Measurements from ENCODE around the gene LRRC59.
A peak's percentile ranks its signal among the peaks of the same experiment; 100 is the strongest.

LRRC59 gene

DNA sequence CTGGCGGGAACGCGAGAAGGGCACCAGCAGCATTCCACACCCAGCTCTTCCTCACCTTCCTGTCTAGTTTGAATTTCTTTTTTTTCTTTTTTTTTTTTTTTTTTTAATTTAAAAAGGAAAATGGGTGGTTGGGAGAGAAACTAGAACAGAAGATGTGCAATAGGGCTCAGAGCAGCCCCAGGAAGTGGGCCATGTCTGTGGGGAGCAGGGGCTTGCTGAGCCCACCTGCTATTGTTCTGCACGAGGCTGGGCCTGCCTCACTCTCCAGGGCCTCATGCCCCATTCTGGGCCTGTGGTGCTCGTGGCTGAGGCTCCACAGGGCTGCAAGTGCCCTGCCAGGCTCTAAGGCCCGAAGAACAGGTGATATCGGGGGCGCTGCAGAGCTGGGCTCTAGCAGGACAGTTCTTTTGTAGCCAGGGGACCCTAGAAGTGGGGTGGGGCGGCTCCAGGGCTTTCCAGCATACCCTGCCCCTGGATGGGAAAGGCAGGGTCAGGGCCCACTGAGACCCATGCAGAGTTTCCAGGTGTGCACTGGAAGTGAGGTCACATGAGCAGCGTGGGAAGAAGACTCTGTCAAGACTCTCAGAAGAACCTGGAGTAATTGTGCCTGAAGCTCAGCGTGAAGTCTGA is 36.7 kb downstream of the LRRC59 start:
- DNase-seq = no peak

DNA sequence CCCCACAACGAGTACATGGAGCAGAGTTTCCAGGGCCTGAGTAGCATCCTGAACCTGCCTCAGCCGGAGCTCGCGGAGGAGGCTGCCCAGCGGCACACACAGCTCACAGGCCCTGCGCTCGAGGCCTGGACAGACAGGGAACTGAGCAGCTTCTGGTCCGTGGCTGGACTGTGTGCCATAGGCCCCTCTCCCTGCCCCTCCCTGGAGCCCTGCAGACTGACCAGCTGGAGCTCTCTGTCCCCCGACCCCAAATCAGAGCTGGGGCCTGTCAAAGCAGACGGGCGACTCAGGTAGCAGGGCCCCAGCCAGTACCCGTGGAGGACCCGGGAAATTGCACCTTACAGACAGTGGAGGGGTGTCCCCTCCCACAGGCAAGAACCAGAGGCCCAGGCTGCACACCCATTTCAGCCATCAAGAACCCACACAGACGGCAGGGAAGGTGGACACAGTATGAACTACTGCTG is 37.3 kb downstream of the LRRC59 start:
- DNase-seq = no peak

DNA sequence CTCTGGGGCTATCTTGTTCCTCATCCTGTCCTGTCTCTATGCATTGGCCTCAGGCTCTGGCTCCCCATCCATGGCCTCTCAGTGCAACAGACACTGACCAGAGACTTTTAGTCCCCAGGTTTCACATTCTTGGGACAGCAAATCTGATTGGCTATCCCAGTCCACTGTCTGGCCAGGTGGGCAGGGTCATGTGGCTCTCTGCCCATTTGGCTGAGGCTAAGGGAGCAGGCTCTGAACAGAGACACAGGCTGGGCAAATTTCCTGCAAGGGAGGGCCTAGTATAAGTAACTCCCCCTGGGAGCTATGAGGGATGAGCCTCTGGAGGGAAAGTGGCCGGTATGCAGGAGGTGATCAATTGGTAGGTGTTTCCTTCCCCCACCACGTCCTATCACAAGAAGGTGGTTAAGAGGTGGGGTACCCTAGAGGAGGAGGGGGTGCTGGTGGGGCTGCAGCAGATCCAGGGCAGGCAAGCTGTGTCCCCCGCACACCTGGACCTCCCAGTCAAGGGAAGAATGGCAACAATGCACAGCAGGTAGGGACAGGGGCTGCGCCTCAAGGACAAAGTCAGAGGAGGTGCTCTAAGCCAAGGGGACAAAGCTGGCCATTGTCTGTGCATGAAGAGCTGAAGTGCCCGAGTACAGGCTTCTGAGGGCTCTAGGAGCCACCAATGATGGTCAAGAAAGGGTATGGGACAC is 38.2 kb downstream of the LRRC59 start:
- no peak for DNase-seq

DNA sequence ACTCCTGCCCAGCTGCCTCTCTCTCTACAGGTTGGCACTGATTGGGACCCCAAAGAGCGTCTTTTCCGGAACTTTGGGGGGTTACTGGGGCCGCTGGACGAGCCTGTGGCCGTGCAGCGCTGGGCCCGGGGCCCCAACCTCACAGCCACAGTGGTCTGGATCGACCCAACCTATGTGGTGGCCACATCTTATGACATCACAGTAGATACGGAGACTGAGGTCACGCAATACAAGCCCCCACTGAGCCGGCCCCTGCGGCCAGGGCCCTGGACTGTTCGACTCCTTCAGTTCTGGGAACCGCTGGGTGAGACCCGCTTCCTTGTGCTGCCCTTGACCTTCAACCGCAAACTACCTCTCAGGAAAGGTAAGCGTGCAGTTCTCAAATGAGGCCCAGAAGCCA is 39.1 kb downstream of the LRRC59 start:
- no peak for DNase-seq

DNA sequence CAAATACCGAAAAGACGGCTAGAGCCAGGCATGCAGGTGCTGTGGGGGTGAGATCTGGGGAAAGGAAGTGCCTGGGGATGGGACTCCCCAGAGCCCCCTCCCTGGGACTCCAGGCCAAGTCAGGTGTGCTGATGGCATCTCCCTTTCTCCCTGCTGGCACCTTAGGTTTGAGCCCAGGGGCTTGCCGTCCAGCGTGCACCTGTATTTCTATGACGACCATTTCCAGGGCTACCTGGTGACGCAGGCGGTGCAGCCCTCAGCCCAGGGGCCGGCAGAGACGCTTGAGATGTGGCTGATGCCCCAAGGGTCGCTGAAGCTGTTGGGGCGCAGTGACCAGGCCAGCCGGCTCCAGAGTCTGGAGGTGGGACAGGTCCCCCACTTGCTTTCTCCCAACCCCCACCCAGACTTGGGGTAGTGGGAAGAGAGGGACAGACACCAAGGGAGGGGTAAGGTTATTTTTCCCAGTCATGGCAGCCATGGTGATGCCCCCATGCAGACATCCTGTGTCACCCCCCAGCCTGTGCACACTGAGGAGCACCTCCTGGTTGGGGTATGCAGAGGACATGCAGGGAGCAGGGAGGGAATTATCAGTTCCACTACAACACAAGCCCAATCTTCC is 40.3 kb downstream of the LRRC59 start:
- no peak for DNase-seq

DNA sequence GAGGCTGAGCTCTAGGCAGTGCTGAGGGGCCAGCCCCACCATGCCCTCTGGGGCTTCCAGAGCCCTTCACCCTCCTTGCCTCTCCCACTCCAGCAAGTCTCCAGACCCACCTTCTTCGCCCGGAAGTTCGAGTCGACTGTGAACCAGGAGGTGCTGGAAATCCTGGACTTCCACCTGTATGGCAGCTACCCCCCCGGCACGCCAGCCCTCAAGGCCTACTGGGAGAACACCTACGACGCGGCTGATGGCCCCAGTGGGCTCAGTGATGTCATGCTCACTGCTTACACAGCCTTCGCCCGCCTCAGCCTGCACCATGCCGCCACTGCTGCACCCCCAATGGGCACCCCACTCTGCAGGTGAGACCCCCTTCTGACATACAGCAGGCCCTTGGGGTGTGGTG is 40.9 kb downstream of the LRRC59 start:
- no peak for DNase-seq

DNA sequence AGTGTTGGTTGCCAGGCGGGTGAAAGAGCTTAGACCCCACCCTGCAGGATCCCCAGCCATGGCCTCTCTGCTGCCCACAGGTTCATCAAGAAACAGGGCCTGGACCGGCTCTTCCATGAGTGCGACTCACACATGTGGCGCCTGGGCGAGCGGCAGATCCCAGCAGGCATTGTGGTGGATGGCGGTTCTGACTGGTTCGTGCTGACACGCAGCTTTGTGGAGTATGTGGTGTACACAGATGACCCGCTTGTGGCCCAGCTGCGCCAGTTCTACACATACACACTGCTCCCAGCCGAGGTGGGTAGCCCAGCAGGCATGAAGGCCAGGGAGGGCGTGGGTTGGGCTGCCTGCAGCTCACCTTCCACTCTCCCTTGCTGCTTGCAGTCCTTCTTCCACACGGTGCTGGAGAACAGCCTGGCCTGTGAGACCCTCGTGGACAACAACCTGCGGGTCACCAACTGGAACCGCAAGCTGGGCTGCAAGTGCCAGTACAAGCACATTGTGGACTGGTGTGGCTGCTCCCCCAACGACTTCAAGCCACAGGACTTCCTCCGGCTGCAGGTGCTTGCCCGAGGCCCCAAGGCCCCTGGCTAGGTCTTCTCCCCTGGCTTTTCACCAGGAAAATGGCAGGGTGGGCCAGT is 41.5 kb downstream of the LRRC59 start:
- DNase-seq = no peak

DNA sequence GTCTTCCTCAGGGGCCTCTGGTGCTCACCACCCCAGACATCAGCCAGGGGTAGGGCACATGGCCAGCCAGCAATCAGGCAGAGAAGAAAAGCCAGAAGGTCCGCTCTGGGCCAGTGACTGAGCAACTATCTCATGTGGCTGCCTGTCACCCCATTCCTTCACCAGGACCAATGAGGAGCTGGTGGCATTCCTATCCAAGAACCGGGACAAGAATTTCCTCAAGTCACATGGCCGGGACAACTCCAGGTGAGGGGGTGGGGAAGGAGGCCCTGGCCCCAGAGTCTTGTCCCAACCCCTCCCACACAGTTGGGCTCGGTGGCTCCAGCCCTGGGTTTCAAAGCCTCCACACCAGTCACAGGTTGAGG is 42.0 kb downstream of the LRRC59 start:
- DNase-seq = no peak

DNA sequence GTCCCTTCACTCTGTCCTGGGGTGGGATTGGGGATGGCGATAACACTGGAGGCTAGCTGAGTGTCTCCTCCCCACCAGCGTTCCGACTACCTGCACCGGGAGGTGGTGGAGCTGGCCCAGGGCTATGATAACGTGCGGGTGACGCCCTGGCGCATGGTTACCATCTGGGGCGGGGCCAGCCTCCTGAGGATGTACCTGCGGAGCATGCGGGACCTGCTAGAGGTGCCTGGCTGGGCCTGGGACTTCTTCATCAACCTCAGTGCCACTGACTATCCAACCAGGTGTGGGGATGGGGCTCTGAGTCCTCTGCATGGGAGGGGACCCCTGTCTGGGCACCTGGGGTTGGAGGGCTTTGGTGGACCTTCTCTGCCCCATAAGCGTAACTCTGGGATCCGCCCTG is 42.5 kb downstream of the LRRC59 start:
- DNase-seq = no peak

DNA sequence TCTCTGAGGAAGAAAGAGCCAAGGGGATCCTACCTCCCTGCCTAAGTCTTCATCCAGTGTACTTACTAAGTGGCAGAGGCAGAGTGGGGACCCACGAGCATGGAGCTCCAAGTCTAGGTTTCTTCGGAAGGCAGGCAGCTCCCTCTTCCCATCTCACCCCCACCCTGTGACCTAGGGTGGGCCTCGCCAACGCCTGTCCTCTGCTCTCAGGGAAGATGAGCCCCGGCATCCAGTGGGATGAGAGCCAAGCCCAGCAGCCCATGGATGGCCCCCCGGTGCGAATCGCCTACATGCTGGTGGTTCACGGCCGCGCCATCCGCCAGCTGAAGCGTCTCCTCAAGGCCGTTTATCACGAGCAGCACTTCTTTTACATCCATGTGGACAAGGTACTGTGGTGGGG is 43.1 kb downstream of the LRRC59 start:
- DNase-seq = no peak

DNA sequence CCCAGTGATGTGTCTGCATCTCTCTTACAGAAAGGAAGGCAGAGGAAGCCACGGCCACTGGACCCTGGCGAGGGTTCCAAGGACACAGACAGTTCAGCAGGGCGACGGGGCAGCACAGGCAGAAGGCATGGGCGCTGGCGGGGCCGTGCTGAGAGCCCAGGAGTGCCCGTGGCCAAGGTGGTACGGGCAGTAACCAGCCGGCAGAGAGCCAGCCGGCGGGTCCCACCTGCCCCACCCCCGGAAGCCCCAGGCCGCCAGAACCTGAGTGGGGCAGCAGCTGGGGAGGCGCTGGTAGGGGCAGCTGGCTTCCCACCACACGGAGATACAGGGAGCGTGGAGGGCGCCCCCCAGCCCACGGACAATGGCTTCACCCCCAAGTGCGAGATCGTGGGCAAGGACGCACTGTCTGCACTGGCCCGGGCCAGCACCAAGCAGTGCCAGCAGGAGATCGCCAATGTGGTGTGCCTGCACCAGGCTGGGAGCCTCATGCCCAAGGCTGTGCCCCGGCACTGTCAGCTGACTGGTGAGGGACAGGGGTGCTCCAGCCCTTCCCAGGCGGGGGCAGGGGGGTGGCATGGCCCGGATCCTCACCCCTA is 43.6 kb downstream of the LRRC59 start:
- DNase-seq = no peak

DNA sequence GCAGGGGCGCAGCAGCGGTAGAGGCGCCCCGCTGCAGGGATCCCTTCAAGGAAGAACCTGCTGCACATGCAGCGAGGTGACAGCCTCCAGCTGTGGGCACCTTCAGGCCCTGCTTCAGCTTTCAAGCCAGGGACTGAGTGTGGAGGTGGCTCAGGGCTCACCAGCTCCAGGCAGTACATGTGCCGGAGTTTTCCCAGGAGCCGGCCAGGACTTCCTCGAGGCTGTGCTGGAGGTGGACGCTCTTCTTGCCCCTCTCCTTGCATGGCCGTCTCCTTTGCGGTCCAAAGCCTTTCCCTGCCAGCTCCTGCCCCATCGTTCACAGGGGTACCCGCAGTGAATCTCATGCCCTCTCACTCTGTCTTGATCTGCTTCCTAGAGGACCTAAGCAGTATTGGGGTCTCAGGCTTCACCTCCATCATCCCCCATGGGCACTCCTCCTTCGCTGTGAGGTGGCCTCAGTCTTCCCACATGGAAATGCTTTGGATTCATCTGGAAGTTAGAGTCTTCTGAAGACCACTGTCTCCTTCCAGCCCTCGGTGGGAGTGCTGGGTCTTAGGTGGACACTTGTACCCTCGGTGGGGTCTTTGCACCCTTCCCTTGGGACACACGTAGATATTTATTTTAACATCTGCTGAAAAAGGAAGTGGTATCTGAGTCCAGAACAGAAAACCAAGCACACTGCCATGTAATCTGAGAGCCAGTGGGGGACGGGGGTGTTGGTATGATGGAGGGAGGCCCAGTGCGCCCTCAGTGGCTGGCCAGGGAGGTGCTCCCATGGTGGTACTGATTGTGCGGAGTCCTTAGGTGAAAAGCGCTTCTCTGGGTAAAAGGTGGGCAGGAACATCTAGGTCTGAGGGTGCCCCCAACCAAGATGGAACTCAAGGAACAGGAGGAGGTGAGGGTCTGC is 44.4 kb downstream of the LRRC59 start:
- DNase-seq = no peak

DNA sequence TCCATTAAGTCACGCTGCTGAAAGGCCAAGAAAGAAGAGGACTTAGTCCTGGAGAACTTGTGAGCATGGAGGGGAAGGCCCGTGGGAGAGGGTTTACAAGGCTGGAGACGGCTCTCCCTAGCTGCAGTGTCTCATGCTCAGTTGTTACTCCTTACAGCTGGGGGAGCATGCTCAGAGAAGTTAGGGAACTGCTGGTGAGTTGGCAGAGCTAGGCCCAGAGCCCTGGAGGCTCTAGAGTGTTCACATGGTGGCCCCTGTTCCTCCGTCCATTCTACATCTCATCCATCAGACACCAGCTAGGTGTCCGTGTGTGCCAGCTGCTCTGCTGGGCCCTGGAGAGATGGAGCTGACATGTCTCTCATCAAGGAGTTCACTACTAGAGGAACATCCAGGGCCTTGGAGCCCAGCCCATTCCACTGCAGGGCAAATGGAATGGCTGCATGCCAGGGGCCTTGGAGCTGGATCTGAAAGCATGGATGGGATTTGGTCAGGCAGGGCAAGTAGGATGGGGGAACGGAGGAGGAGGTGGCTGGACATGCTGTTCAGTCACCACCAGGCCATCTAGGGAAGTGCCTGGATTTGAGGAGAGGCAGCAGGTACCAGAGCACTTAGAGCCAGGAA is 45.1 kb downstream of the LRRC59 start:
- no peak for DNase-seq

DNA sequence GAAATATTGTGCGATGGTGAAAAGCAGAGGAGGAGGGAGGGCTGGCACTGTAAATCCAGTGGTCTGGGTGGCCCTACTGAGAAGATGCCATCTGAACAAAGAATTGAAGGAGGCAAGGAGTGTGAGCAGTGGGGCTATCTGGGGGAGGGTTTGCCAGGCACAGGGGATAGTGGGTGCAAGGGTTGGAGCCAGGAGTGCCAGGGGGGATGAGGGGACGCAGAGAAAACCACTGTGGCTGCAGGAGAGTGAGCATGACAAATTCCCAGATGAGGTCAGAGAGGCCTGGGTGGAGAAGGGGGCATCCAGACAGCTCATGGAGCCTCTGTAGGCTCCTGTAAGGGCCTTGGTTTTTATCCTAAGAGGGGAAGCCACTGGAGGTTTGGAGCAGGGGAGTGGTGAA is 46.6 kb downstream of the LRRC59 start:
- DNase-seq = no peak

DNA sequence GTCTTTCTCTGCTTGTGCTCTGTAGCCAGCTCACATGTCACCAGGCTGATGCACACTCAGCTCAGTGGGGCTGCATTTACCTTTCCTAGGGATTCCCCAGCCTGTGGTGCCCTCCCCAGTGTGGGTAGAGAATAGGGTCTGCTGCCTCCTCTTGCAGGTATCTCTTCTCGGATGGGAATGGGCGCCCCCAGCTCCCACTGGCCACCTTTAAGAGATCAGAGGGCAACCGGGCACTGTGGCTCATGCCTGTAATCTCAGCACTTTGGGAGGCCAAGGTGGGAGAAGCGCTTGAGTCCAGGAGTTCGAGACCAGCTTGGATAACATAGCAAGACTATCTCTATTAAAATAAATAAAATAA is 48.1 kb downstream of the LRRC59 start:
- DNase-seq = no peak

DNA sequence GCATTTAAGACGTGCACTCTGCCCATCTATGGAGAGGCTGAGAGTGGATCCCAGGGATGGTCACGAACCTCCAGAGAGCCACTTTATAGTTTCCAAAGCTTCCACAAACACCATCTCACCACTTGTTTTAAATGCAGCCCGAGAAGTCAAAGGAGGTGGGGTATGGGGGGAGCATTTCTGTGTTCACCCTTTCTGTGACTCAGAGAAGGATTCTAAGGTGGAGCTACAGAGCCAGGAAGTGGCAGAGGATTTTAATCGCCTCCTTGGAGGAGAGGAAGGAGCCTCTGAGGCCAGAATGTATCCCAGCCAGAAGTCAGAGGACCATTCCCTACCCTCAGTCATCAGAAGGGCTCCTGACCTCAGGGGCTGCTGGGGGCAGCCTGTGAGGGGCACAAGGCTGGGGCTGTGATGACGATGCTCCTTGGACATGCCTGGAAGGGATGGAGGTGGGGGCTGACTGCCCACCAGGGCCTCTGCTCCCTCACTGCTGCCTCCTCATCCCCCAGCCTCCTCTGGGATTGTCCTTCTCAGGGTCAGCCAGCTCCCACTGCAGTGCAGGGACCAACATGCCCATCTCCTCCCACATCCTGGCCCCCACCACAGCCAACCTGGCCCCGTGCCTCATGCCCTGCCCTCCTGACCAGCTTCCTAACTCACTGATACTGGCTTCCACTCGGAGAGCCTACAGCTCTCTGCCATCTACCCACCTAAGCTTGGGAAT is 48.6 kb downstream of the LRRC59 start:
- DNase-seq = no peak

DNA sequence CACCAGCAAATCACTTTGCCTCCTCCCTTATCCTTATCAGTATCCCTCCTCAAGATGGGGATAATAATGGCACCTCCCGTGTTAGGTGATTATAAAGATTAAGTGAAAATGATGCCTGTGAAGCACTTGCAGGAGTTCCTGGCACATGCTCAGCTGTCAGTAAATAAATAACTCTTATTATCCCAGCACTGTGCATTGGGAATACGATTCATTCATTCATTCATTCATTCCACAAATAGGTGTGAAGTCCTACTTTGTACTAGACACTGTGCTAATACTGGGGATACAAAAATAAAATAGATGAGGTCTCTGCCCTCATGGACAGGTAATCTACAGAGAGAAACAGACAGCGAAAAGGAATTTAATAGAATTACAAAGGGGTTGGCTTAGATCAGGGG is 49.4 kb downstream of the LRRC59 start:
- DNase-seq = no peak

DNA sequence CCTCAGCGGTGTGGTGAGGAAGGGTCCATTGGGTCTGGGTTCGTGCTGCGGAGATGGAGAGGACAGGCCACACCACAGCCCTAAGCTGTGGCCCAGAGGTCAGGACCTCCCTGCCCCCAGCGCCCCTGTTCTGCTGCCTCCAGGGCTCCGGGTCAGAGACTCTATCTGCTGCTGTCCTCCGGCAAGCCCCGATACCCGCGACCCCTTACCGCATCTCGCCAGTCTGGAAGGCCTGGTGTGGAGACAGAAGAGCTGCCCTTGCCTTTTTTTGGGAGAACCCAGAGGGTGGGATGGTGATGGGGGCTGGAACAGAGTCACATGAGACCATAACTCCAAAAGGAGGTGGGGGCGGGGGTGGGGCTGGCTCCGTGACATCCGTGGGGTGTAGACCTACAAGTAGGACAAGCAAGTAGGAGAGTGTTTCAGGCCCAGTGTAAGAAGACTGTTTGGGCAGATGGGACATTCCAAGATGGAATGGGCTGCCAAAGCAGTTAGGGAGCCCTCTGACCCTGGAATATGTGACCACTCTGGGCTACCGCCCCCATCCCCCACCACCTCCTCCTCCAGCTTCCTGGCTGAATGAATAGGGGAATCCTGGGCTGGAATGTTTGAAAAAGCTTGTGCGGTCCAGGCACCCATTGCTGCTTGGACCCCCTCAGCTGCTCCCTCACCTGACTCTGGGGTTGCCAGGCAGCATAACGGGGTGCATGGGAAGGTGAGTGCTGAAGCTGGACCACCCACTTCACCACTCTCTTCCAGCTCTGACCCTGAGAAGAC is 50.0 kb downstream of the LRRC59 start:
- no peak for DNase-seq

DNA sequence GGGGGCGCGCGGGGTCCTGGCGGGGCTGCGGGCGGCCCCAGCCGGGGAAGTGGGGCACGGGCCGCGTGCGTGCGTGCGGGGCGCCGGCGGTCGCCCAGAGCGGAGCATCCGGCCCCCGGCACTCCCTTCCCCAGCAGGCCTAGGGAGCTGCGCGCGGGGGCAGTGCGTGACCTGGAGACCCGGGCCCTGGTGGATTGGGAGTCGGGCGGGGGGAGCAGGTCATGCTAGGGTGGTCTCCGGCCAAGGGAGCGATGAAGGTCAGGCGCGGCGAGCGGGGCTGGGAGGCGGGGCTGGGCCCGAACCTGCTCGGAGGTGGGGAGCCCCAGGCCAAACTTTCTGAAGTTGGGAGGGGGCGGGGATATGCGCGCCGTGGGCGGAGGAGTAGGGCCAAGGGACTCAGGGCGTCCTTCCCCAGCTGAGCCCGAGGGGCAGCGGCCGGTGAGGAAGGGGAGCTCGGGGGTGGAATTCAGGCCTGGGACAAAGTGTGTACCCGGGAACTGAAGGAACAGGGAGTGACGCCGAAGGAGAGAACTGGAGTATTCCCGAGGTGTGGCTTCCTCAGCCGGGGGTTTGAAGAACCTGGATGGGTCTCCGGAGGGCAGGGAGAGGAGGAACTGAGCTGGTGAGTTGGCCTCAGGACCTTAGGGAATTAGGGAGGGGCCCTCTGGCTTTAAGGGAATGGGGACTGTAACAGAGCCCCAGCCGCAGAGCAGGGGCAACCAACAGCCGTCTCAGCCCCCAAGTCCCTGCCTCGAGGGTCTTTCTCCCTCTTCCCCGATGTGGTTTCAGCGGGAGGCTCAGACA is 50.8 kb downstream of the LRRC59 start:
- DNase-seq = peak; percentile 27

All from suppressor macrophage treated with lipopolysaccharide for 4 hours (primary cell).